ENCODE measurements around the gene ALCAM.

Gene ALCAM

GRCh38 chr3:105366326-105367062, at the start of gene ALCAM:
Gene ALCAM, plus strand, starts transcription at chr3:105366909.
- peak within 1 kb of the TSS; percentile 78 for H3K4me3 ChIP-seq (ENCODE audit: low read depth, low read length)
- peak; percentile 82 for DNase-seq (ENCODE audit: low read depth)
- TF ChIP-seq CTCF (IDR thresholded peaks at IDR 0.05; ENCODE audit: low read depth, low read length, missing control alignments): peak; percentile 33

GRCh38 chr3:105317841-105318240, 48.9 kb upstream of the ALCAM start:
- no peak for DNase-seq (ENCODE audit: low read depth)
- TF ChIP-seq CTCF (IDR thresholded peaks at IDR 0.05; ENCODE audit: low read depth, low read length, missing control alignments): no peak
- no peak overlapping the region for H3K4me3 ChIP-seq (ENCODE audit: low read depth, low read length)

GRCh38 chr3:105322570-105323273, 44.0 kb upstream of the ALCAM start:
- TF ChIP-seq CTCF (IDR thresholded peaks at IDR 0.05; ENCODE audit: low read depth, low read length, missing control alignments): no peak
- no peak overlapping the region; the same call in 1 of the 2 replicates for H3K4me3 ChIP-seq (ENCODE audit: low read depth, low read length)
- peak; percentile 36 for DNase-seq (ENCODE audit: low read depth)

- no peak for TF ChIP-seq CTCF (IDR thresholded peaks at IDR 0.05; ENCODE audit: low read depth, low read length, missing control alignments)
- no peak overlapping the region for H3K4me3 ChIP-seq (ENCODE audit: low read depth, low read length)
- no peak for DNase-seq (ENCODE audit: low read depth)
Observed at GRCh38 chr3:105323274-105323599, 43.5 kb upstream of the ALCAM start.

- no peak overlapping the region for H3K4me3 ChIP-seq (ENCODE audit: low read depth, low read length)
- no peak for TF ChIP-seq CTCF (IDR thresholded peaks at IDR 0.05; ENCODE audit: low read depth, low read length, missing control alignments)
- DNase-seq (ENCODE audit: low read depth): no peak
Observed at GRCh38 chr3:105324951-105325350, 41.8 kb upstream of the ALCAM start.

GRCh38 chr3:105327662-105328337, 38.9 kb upstream of the ALCAM start:
- H3K4me3 ChIP-seq (ENCODE audit: low read depth, low read length): no peak overlapping the region
- no peak for DNase-seq (ENCODE audit: low read depth)
- TF ChIP-seq CTCF (IDR thresholded peaks at IDR 0.05; ENCODE audit: low read depth, low read length, missing control alignments): no peak
